ENCODE measurements around the gene SMIM28.

DNA sequence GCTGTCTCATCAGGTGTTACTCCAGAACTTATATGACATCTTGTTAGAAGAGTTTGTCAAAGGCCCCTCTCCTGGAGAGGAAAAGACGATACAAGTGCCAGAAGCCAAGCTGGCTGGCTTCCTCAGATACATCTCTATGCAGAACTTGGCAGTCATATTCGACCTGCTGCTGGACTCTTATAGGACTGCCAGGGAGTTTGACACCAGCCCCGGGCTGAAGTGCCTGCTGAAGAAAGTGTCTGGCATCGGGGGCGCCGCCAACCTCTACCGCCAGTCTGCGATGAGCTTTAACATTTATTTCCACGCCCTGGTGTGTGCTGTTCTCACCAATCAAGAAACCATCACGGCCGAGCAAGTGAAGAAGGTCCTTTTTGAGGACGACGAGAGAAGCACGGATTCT lies 43.7 kb upstream of the SMIM28 start:
- TF ChIP-seq, protein P1, sequence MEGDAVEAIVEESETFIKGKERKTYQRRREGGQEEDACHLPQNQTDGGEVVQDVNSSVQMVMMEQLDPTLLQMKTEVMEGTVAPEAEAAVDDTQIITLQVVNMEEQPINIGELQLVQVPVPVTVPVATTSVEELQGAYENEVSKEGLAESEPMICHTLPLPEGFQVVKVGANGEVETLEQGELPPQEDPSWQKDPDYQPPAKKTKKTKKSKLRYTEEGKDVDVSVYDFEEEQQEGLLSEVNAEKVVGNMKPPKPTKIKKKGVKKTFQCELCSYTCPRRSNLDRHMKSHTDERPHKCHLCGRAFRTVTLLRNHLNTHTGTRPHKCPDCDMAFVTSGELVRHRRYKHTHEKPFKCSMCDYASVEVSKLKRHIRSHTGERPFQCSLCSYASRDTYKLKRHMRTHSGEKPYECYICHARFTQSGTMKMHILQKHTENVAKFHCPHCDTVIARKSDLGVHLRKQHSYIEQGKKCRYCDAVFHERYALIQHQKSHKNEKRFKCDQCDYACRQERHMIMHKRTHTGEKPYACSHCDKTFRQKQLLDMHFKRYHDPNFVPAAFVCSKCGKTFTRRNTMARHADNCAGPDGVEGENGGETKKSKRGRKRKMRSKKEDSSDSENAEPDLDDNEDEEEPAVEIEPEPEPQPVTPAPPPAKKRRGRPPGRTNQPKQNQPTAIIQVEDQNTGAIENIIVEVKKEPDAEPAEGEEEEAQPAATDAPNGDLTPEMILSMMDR (conservative IDR thresholded peaks at IDR 0.05): no peak
- TF ChIP-seq ZFX (IDR thresholded peaks at IDR 0.05): no peak
